Vagina (tissue), 2 donors: ENCODE measurements around the gene ERC2. TPM values are rescaled to one million over a fixed set of nuclear protein-coding genes. Genes with fewer than 3 reads are reported as not detected.

Experiments
- DNase-seq, 2 donors: peaks; one replicate each; pipeline ENCODE4 v3.0.0-alpha.2; 2017; ENCODE audit errors: extremely low spot score in 2 of 2
- H3K27ac ChIP-seq: fragments of 200-600 bp; sonication (generic); one replicate; pipeline ENCODE4 v1.5.1; 2019
- H3K27me3 ChIP-seq: fragments of 200-600 bp; sonication (generic); one replicate; pipeline ENCODE4 v1.5.1; 2019
- H3K36me3 ChIP-seq, 2 donors: fragments of 200-600 bp; sonication (generic); one replicate each; pipeline ENCODE4 v1.5.1; 2017 to 2019
- H3K4me1 ChIP-seq: fragments of 200-600 bp; sonication (generic); one replicate; pipeline ENCODE4 v1.5.1; 2019
- H3K4me3 ChIP-seq, 2 donors: fragments of 200-600 bp; sonication (generic); 1 replicate in 1 of 2; 2 replicates in 1 of 2; pipeline ENCODE4 v1.5.1; 2016 to 2019
- H3K9me3 ChIP-seq: fragments of 200-600 bp; sonication (generic); one replicate; pipeline ENCODE4 v1.5.1; 2019
- CTCF ChIP-seq, 3 experiments: fragments of 450-650 bp in 2 of 3; fragments of 200-600 bp in 1 of 3; sonication (generic) in 1 of 3; IDR thresholded peaks; one replicate each; pipeline ENCODE4 v1.5.1; 2017 to 2019; ENCODE audit warnings: antibody characterized with exemption in 3 of 3, mild to moderate bottlenecking in 2 of 3, moderate library complexity in 2 of 3
- POLR2A ChIP-seq, 2 donors: fragments of 450-650 bp; IDR thresholded peaks; one replicate each; pipeline ENCODE4 v1.6.1; 2017; ENCODE audit warnings: antibody characterized with exemption in 2 of 2, mild to moderate bottlenecking in 2 of 2, moderate library complexity in 2 of 2
- POLR2AphosphoS5 ChIP-seq, 2 donors: sonication (generic); formaldehyde crosslinking; IDR thresholded peaks; one replicate each; pipeline ENCODE4 v1.9.0; 2017; ENCODE audit warnings: antibody characterized with exemption in 2 of 2, mild to moderate bottlenecking in 2 of 2, low read depth in 1 of 2; ENCODE audit not compliant: insufficient read depth in 1 of 2
- intact Hi-C: fragments of 100-400 bp; cut with DNase I; formaldehyde crosslinking; loops from one replicate; pipeline ENCODE4 v1.15.1; 2023
- total RNA-seq: library from RNA; depleted of rRNA; stranded (reverse); fragments of >200 nt; gene quantifications from one replicate; pipeline ENCODE4 v1.2.3, GENCODE V29; 2016

Gene ERC2
- total RNA-seq, 1 donor from 2014 or later: 1.2 TPM

- no peaks in the 10 kb centered on the region for H3K27me3 ChIP-seq
- no peaks in the 10 kb centered on the region for H3K4me1 ChIP-seq
- H3K27ac ChIP-seq: no peak overlapping the region
- intact Hi-C loops: no loop called here
- no peak for TF ChIP-seq POLR2A (IDR thresholded peaks at IDR 0.05)
- TF ChIP-seq POLR2AphosphoS5 (IDR thresholded peaks at IDR 0.05; ENCODE audit: insufficient read depth in 1 of 2, low read depth in 1 of 2): no peak
- no peak for TF ChIP-seq CTCF (IDR thresholded peaks at IDR 0.05)
- no peaks in the 10 kb centered on the region for H3K9me3 ChIP-seq
- no peak for DNase-seq
- H3K36me3 ChIP-seq: no peaks in the 10 kb centered on the region
- H3K4me3 ChIP-seq: no peak overlapping the region
Observed at GRCh38 chr3:56410576-56410975, 57.7 kb downstream of the ERC2 start.

GRCh38 chr3:56409790-56410189 lies 58.5 kb downstream of the ERC2 start:
- intact Hi-C loops: no loop called here
- Histone ChIP-seq H3K27me3 (no peaks in the 10 kb centered on the region), H3K4me1 (no peaks in the 10 kb centered on the region), H3K9me3 (no peaks in the 10 kb centered on the region), H3K4me3 (no peak overlapping the region), H3K27ac (no peak overlapping the region), H3K36me3 (no peaks in the 10 kb centered on the region)
- TF ChIP-seq CTCF (IDR thresholded peaks at IDR 0.05) (no peak), POLR2A (IDR thresholded peaks at IDR 0.05) (no peak), POLR2AphosphoS5 (IDR thresholded peaks at IDR 0.05; ENCODE audit: insufficient read depth in 1 of 2, low read depth in 1 of 2) (no peak)
- DNase-seq: no peak

GRCh38 chr3:56408761-56409196 lies 59.5 kb downstream of the ERC2 start:
- TF ChIP-seq POLR2AphosphoS5 (IDR thresholded peaks at IDR 0.05; ENCODE audit: insufficient read depth in 1 of 2, low read depth in 1 of 2) (no peak), CTCF (IDR thresholded peaks at IDR 0.05) (no peak), POLR2A (IDR thresholded peaks at IDR 0.05) (no peak)
- no peak overlapping the region for H3K27ac ChIP-seq
- H3K36me3 ChIP-seq: no peaks in the 10 kb centered on the region
- H3K27me3 ChIP-seq: no peaks in the 10 kb centered on the region
- H3K4me1 ChIP-seq: no peaks in the 10 kb centered on the region
- no peak for DNase-seq
- H3K9me3 ChIP-seq: no peaks in the 10 kb centered on the region
- no peak overlapping the region for H3K4me3 ChIP-seq
- intact Hi-C loops: no loop called here

- Histone ChIP-seq H3K9me3 (no peaks in the 10 kb centered on the region), H3K4me3 (no peak overlapping the region), H3K4me1 (no peaks in the 10 kb centered on the region), H3K36me3 (no peaks in the 10 kb centered on the region), H3K27ac (no peak overlapping the region), H3K27me3 (no peaks in the 10 kb centered on the region)
- no peak for TF ChIP-seq POLR2A (IDR thresholded peaks at IDR 0.05)
- intact Hi-C loops: no loop called here
- DNase-seq: no peak
Observed at GRCh38 chr3:56406826-56407515, 61.3 kb downstream of the ERC2 start.

GRCh38 chr3:56404884-56405283 lies 63.4 kb downstream of the ERC2 start:
- no peak for TF ChIP-seq POLR2AphosphoS5 (IDR thresholded peaks at IDR 0.05; ENCODE audit: insufficient read depth in 1 of 2, low read depth in 1 of 2)
- no peak for TF ChIP-seq POLR2A (IDR thresholded peaks at IDR 0.05)
- TF ChIP-seq CTCF (IDR thresholded peaks at IDR 0.05): no peak
- Histone ChIP-seq H3K27me3 (no peaks in the 10 kb centered on the region), H3K9me3 (no peaks in the 10 kb centered on the region), H3K27ac (no peak overlapping the region), H3K4me1 (no peaks in the 10 kb centered on the region), H3K4me3 (no peak overlapping the region), H3K36me3 (no peaks in the 10 kb centered on the region)
- no peak for DNase-seq
- intact Hi-C loops: no loop called here
